OCI-LY1 (cell line): ENCODE data around the gene ADD2.

Experiments used
- EZH2 ChIP-seq: fragments of 200-600 bp; sonication (generic), shearing (Covaris generic); IDR thresholded peaks from 2 replicates; pipeline ENCODE4 v1.8.0; 2017; ENCODE audit warnings: borderline replicate concordance, mixed run types, mild to moderate bottlenecking, antibody characterized with exemption, low read length, moderate library complexity, mixed read lengths
- TF ChIP-seq, protein P1 (sequence below): fragments of 200-600 bp; sonication (generic), shearing (Covaris generic); IDR thresholded peaks from 2 replicates; pipeline ENCODE4 v1.5.1; 2017; ENCODE audit warnings: mild to moderate bottlenecking, antibody characterized with exemption, low read length, moderate library complexity, mixed read lengths

DNA sequence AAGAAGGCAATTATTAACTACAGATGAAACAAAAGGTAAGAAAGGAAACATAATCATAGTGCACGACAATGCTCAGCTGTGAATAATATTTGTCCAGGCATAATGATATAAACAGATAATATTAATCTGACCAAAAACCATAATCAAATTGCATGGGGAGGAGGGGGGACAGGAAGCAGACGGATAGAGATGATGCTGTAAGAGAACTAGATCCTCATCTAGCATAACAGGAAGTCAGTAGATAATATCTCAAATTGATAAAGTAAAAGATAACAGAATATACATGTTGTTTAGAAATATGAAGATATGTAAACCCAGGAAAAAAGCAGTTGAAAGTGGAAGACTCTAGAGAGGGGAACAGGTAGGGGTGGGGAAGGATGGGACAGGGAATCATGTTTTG is 129.4 kb downstream of the ADD2 start:
- TF ChIP-seq, protein P1, sequence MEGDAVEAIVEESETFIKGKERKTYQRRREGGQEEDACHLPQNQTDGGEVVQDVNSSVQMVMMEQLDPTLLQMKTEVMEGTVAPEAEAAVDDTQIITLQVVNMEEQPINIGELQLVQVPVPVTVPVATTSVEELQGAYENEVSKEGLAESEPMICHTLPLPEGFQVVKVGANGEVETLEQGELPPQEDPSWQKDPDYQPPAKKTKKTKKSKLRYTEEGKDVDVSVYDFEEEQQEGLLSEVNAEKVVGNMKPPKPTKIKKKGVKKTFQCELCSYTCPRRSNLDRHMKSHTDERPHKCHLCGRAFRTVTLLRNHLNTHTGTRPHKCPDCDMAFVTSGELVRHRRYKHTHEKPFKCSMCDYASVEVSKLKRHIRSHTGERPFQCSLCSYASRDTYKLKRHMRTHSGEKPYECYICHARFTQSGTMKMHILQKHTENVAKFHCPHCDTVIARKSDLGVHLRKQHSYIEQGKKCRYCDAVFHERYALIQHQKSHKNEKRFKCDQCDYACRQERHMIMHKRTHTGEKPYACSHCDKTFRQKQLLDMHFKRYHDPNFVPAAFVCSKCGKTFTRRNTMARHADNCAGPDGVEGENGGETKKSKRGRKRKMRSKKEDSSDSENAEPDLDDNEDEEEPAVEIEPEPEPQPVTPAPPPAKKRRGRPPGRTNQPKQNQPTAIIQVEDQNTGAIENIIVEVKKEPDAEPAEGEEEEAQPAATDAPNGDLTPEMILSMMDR: no peak
- no peak for TF ChIP-seq EZH2
